PC-9 (cell line): Measurements from ENCODE around the gene RPGRIP1L.

Source experiments
- CTCF ChIP-seq: fragments of 200-600 bp; sonication (generic); conservative IDR thresholded peaks from 2 replicates; pipeline ENCODE4 v1.6.1; 2017; ENCODE audit warnings: mixed run types, antibody characterized with exemption, mild to moderate bottlenecking, moderate library complexity
- EZH2 ChIP-seq: fragments of 200-600 bp; sonication (generic); IDR thresholded peaks from 2 replicates; pipeline ENCODE4 v1.8.0; 2017; ENCODE audit warnings: antibody characterized with exemption, low read depth

- TF ChIP-seq CTCF (no peak), EZH2 (no peak)
These were observed 31.2 kb upstream of the RPGRIP1L start for GRCh38 chr16:53734908-53735307.
